Measurements from ENCODE around the gene ARFGEF3.
A peak's percentile ranks its signal among the peaks of the same experiment; 100 is the strongest.

The ARFGEF3 gene

GRCh38 chr6:138230759-138231380 is 69.1 kb downstream of the ARFGEF3 start:
- no peak for DNase-seq

GRCh38 chr6:138231381-138231886 is 69.7 kb downstream of the ARFGEF3 start:
- intact Hi-C loops (cut with DNase I): no loop called here
- no peak for DNase-seq

More at GRCh38 chr6:138230759-138231380, 69.1 kb downstream of the ARFGEF3 start:
- intact Hi-C loops (cut with DNase I): no loop called here

GRCh38 chr6:138234363-138234762 is 72.6 kb downstream of the ARFGEF3 start:
- intact Hi-C loops (cut with DNase I): no loop called here
- no peak for DNase-seq

- intact Hi-C loops (cut with DNase I): no loop called here
- DNase-seq: no peak
Measured at GRCh38 chr6:138235205-138235604, 73.5 kb downstream of the ARFGEF3 start.

- intact Hi-C loops (cut with DNase I): no loop called here
- DNase-seq: no peak
Measured at GRCh38 chr6:138235693-138236092, 74.0 kb downstream of the ARFGEF3 start.

- intact Hi-C loops (cut with DNase I): no loop called here
Measured at GRCh38 chr6:138237463-138237862, 75.7 kb downstream of the ARFGEF3 start.

GRCh38 chr6:138238368-138238767 is 76.6 kb downstream of the ARFGEF3 start:
- no peak for DNase-seq
- intact Hi-C loops (cut with DNase I): no loop called here

More at GRCh38 chr6:138237463-138237862, 75.7 kb downstream of the ARFGEF3 start:
- no peak for DNase-seq

GRCh38 chr6:138239774-138240173 is 78.0 kb downstream of the ARFGEF3 start:
- DNase-seq: no peak
- intact Hi-C loops (cut with DNase I): no loop called here

GRCh38 chr6:138240476-138241245 is 78.9 kb downstream of the ARFGEF3 start:
- intact Hi-C loops (cut with DNase I): no loop called here
- no peak for DNase-seq

- no peak for DNase-seq
- intact Hi-C loops (cut with DNase I): no loop called here
Measured at GRCh38 chr6:138241381-138241780, 79.6 kb downstream of the ARFGEF3 start.

- DNase-seq: no peak
- intact Hi-C loops (cut with DNase I): no loop called here
Measured at GRCh38 chr6:138241934-138242333, 80.2 kb downstream of the ARFGEF3 start.

- intact Hi-C loops (cut with DNase I): no loop called here
Measured at GRCh38 chr6:138242987-138243592, 81.4 kb downstream of the ARFGEF3 start.

GRCh38 chr6:138245751-138246150 is 84.0 kb downstream of the ARFGEF3 start:
- intact Hi-C loops (cut with DNase I): no loop called here
- DNase-seq: no peak

More at GRCh38 chr6:138242987-138243592, 81.4 kb downstream of the ARFGEF3 start:
- peak in 1 of 42 donors; percentile 33 for DNase-seq

GRCh38 chr6:138246650-138247440 is 85.1 kb downstream of the ARFGEF3 start:
- intact Hi-C loops (cut with DNase I): no loop called here
- peak in 3 of 42 donors; percentile 36 to 57 (median 52) for DNase-seq

GRCh38 chr6:138248011-138248410 is 86.3 kb downstream of the ARFGEF3 start:
- intact Hi-C loops (cut with DNase I): no loop called here
- DNase-seq: no peak

- DNase-seq: no peak
- intact Hi-C loops (cut with DNase I): no loop called here
Measured at GRCh38 chr6:138248878-138249277, 87.1 kb downstream of the ARFGEF3 start.

- peak in 4 of 42 donors; percentile 27 to 65 (median 48) for DNase-seq
- intact Hi-C loops (cut with DNase I): no loop called here
Measured at GRCh38 chr6:138250053-138250452, 88.3 kb downstream of the ARFGEF3 start.

GRCh38 chr6:138250513-138251247 is 88.9 kb downstream of the ARFGEF3 start:
- intact Hi-C loops (cut with DNase I): no loop called here
- DNase-seq: peak; percentile 33 to 90 (median 68)

Measured in head of caudate nucleus (tissue), 42 donors.